Stimulated activated memory B cell treated with anti-CD40 and anti-IgM and Interleukin-4, amounts not matched to agents 10 μg/mL and 1 μg/mL and 100 μg/mL, for 72 hours (primary cell): ENCODE measurements around the gene LRRC61.
"Not testable (repeated sequence)": the region's sequence is repeated elsewhere in the genome, so short reads cannot be mapped to it uniquely, and the experiment has no call there.

Experiments used
- ATAC-seq: fragments of 150-1000 bp; cut with Tn5 transposase; 2 replicates; pipeline ENCODE4 v1.10.0; 2021
- H3K27ac Mint-ChIP-seq: one replicate; pipeline ENCODE4 v1.8.0; 2022; ENCODE audit warnings: mild to moderate bottlenecking, mixed read lengths
- H3K27me3 Mint-ChIP-seq: one replicate; pipeline ENCODE4 v1.8.0; 2022; ENCODE audit warnings: mixed read lengths
- H3K36me3 Mint-ChIP-seq: one replicate; pipeline ENCODE4 v1.8.0; 2022; ENCODE audit warnings: mixed read lengths
- H3K4me1 Mint-ChIP-seq: one replicate; pipeline ENCODE4 v1.8.0; 2022; ENCODE audit warnings: mixed read lengths
- H3K4me3 Mint-ChIP-seq: one replicate; pipeline ENCODE4 v1.8.0; 2022; ENCODE audit warnings: mild to moderate bottlenecking, moderate library complexity, mixed read lengths
- H3K9me3 Mint-ChIP-seq: one replicate; pipeline ENCODE4 v1.8.0; 2022; ENCODE audit warnings: mixed read lengths

The LRRC61 gene

DNA sequence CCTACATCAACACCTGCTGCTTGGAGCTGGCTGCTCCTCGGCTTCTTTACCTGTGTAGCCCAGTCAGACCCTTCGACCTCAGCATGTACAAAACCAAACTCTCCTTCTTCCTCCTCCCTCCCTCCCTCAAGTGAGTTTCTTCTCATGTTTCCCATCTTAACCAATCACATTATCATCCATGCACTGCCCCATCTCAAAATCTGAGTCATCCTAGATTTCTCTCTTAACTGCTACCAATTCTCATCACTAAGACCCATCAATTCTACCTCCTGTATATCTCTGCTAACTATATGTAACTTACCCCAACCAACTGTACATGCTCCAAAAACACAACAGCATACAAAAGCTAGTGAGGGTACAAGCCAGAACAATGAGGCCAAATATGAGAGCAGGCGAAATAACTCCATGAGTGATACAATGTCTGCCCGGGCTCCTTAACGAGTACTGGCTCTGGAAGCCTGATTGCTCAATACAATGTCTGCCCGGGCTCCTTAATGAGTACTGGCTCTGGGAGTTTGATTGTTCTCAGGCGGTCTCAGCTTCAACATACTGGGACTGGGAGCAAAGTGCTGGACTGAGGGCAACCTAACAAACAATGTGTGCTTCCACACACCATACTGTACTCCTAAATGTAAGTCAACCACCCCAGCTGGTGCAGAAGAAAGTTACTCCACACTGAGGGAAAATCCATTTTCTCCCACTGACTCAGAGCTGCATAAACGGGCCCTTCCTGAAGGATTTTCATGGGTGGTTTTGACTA lies 18.5 kb upstream of the LRRC61 start:
- ATAC-seq, H3K27ac Mint-ChIP-seq, H3K4me1 Mint-ChIP-seq, H3K4me3 Mint-ChIP-seq, H3K9me3 Mint-ChIP-seq, H3K27me3 Mint-ChIP-seq: not testable (repeated sequence)
- peaks cover 16% of the 10 kb centered on the region for H3K36me3 Mint-ChIP-seq

DNA sequence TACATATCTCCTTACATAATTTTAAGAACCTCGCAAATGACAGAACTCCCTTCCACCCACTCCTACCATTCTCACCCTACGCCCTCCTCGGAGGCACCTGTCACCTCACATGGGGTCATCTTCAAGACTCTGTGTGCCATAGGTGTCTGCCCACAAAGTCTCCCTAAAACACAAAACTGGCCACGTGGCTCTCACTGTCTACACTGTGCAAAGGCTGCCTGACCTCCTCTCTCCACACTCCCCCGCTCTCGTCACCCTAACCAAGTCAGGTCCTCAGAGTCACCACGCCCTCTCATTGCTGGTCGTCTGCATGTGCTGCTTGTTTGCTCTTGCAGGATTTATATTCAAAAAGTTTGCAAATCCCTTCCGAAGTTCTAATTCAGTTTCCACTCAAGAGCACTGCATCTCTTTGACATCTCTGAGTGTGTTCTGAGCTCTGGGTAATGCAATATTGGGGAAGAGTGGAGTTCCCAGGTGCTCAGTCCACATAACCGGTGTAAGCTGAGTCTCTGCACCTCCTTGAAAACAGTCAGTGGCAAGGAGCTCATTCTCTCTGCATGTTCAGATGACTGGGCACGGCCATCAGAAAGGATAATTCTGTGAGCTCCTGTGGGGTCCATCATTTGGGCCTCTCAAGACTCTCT lies 17.8 kb upstream of the LRRC61 start:
- H3K27ac Mint-ChIP-seq, H3K27me3 Mint-ChIP-seq, H3K4me3 Mint-ChIP-seq, H3K4me1 Mint-ChIP-seq, H3K9me3 Mint-ChIP-seq, ATAC-seq: not testable (repeated sequence)
- H3K36me3 Mint-ChIP-seq = peaks cover 16% of the 10 kb centered on the region

GRCh38 chr7:150305903-150306284 lies 17.3 kb upstream of the LRRC61 start:
- H3K36me3 Mint-ChIP-seq = peaks cover 16% of the 10 kb centered on the region
- not testable (repeated sequence) for H3K9me3 Mint-ChIP-seq, H3K27me3 Mint-ChIP-seq, ATAC-seq, H3K27ac Mint-ChIP-seq, H3K4me3 Mint-ChIP-seq, H3K4me1 Mint-ChIP-seq

- H3K9me3 Mint-ChIP-seq, ATAC-seq, H3K27ac Mint-ChIP-seq, H3K4me3 Mint-ChIP-seq, H3K27me3 Mint-ChIP-seq, H3K4me1 Mint-ChIP-seq: not testable (repeated sequence)
- H3K36me3 Mint-ChIP-seq = peaks cover 16% of the 10 kb centered on the region
These were observed 16.8 kb upstream of the LRRC61 start for GRCh38 chr7:150306377-150306776.

GRCh38 chr7:150307129-150307528 lies 16.0 kb upstream of the LRRC61 start:
- Mint-ChIP-seq H3K9me3 (peaks cover 3% of the 10 kb centered on the region), H3K27me3 (no peaks in the 10 kb centered on the region), H3K4me3 (no peak overlapping the region), H3K36me3 (peaks cover 16% of the 10 kb centered on the region), H3K27ac (no peak overlapping the region), H3K4me1 (no peaks in the 10 kb centered on the region)
- ATAC-seq = no peak

GRCh38 chr7:150307904-150308303 lies 15.3 kb upstream of the LRRC61 start:
- H3K4me1 Mint-ChIP-seq = no peaks in the 10 kb centered on the region
- H3K27me3 Mint-ChIP-seq = no peaks in the 10 kb centered on the region
- ATAC-seq = no peak
- H3K4me3 Mint-ChIP-seq = no peak overlapping the region
- no peak overlapping the region for H3K27ac Mint-ChIP-seq
- H3K9me3 Mint-ChIP-seq = peaks cover 3% of the 10 kb centered on the region
- peaks cover 16% of the 10 kb centered on the region for H3K36me3 Mint-ChIP-seq

- Mint-ChIP-seq H3K4me1 (no peaks in the 10 kb centered on the region), H3K9me3 (peaks cover 3% of the 10 kb centered on the region), H3K27ac (no peak overlapping the region), H3K4me3 (no peak overlapping the region), H3K36me3 (peaks cover 20% of the 10 kb centered on the region), H3K27me3 (no peaks in the 10 kb centered on the region)
- no peak for ATAC-seq
These were observed 14.6 kb upstream of the LRRC61 start for GRCh38 chr7:150308575-150308974.

DNA sequence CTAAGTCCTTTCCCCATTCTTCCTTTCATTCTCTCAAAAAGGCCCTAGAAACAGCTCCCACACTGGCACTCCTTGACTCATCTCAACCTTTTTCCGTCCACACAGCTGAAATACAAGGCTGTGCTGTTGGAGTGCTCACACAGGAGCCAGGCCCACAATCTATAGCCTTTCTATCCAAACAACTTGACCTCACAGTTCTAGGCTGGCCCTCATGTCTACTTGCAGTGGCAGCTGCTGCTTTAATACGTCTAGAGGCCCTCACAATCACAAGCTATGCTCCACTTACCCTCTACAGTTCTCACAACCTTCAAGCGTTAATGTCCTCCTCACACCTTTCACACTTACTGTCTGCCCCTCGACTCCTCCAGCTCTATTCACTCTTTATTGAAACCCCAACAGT lies 12.0 kb upstream of the LRRC61 start:
- H3K4me1 Mint-ChIP-seq = no peaks in the 10 kb centered on the region
- no peaks in the 10 kb centered on the region for H3K27me3 Mint-ChIP-seq
- H3K27ac Mint-ChIP-seq = no peak overlapping the region
- peaks cover 3% of the 10 kb centered on the region for H3K9me3 Mint-ChIP-seq
- no peak for ATAC-seq
- no peak overlapping the region for H3K4me3 Mint-ChIP-seq
- H3K36me3 Mint-ChIP-seq = peaks cover 27% of the 10 kb centered on the region

DNA sequence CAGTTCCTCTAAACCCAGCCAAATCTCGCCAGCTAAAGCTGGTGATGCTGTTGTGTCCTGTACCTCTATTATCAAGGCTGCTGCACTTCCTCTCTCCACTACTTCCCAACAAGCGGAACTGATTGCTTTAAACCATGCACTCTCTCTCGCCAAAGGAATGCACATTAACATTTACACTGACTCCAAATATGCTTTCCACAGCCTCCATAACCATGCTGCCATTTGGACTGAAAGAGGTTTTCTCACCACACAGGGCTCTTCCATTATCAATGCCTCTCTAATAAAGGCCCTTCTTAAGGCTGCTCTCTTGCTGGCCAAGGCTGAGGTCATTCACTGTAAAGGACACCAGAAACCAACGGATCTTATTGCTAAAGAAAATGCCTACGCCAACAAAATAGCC lies 11.4 kb upstream of the LRRC61 start:
- H3K36me3 Mint-ChIP-seq = peaks cover 27% of the 10 kb centered on the region
- H3K27me3 Mint-ChIP-seq = no peaks in the 10 kb centered on the region
- ATAC-seq = no peak
- H3K9me3 Mint-ChIP-seq = peaks cover 3% of the 10 kb centered on the region
- H3K27ac Mint-ChIP-seq = no peak overlapping the region
- H3K4me1 Mint-ChIP-seq = no peaks in the 10 kb centered on the region
- H3K4me3 Mint-ChIP-seq = no peak overlapping the region

- not testable (repeated sequence) for H3K9me3 Mint-ChIP-seq, H3K27me3 Mint-ChIP-seq, H3K4me1 Mint-ChIP-seq, ATAC-seq, H3K27ac Mint-ChIP-seq, H3K4me3 Mint-ChIP-seq
- H3K36me3 Mint-ChIP-seq = peaks cover 20% of the 10 kb centered on the region
These were observed 10.3 kb upstream of the LRRC61 start for GRCh38 chr7:150312649-150313366.

GRCh38 chr7:150313367-150313809 lies 9.8 kb upstream of the LRRC61 start:
- Mint-ChIP-seq H3K36me3 (peaks cover 15% of the 10 kb centered on the region), H3K27ac (no peak overlapping the region), H3K4me3 (no peak overlapping the region), H3K27me3 (no peaks in the 10 kb centered on the region), H3K9me3 (no peaks in the 10 kb centered on the region), H3K4me1 (no peaks in the 10 kb centered on the region)
- no peak for ATAC-seq

DNA sequence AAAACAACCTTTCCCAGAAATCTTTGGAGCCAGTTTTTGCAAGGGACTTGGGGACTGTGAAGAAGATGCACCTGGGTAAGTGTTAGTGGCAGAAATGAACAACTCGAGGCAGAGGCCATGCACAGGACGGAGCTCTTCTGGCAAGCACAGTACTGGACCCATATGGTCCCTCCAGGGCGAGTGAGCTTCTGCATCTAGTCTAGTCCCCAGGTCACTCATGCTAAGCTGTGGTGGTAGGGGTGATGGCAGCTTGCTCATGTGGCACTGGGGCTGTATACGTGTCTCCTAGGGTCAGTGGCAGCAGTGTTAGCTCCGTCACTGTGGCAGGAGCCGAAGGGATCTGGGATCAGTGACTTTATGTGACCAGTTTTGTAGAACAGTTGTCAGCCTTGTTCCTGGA lies 9.3 kb upstream of the LRRC61 start:
- Mint-ChIP-seq H3K4me3 (no peak overlapping the region), H3K27ac (no peak overlapping the region), H3K9me3 (no peaks in the 10 kb centered on the region), H3K4me1 (no peaks in the 10 kb centered on the region), H3K27me3 (no peaks in the 10 kb centered on the region), H3K36me3 (peaks cover 11% of the 10 kb centered on the region)
- no peak for ATAC-seq

GRCh38 chr7:150314639-150315239 lies 8.4 kb upstream of the LRRC61 start:
- Mint-ChIP-seq H3K4me1 (no peaks in the 10 kb centered on the region), H3K27me3 (no peaks in the 10 kb centered on the region), H3K36me3 (peaks cover 11% of the 10 kb centered on the region), H3K4me3 (no peak overlapping the region), H3K9me3 (no peaks in the 10 kb centered on the region), H3K27ac (no peak overlapping the region)
- no peak for ATAC-seq

GRCh38 chr7:150316987-150317386 lies 6.2 kb upstream of the LRRC61 start:
- not testable (repeated sequence) for ATAC-seq

GRCh38 chr7:150317748-150318444 lies 5.3 kb upstream of the LRRC61 start:
- H3K4me3 Mint-ChIP-seq = no peak overlapping the region
- no peak for ATAC-seq
- H3K9me3 Mint-ChIP-seq = no peaks in the 10 kb centered on the region
- H3K4me1 Mint-ChIP-seq = peaks cover 23% of the 10 kb centered on the region
- no peak overlapping the region for H3K27ac Mint-ChIP-seq
- peaks cover 11% of the 10 kb centered on the region for H3K36me3 Mint-ChIP-seq
- H3K27me3 Mint-ChIP-seq = no peaks in the 10 kb centered on the region

More at GRCh38 chr7:150316987-150317386, 6.2 kb upstream of the LRRC61 start:
- not testable (repeated sequence) for H3K9me3 Mint-ChIP-seq, H3K27me3 Mint-ChIP-seq, H3K27ac Mint-ChIP-seq, H3K4me3 Mint-ChIP-seq
- H3K4me1 Mint-ChIP-seq = peaks cover 14% of the 10 kb centered on the region
- H3K36me3 Mint-ChIP-seq = peaks cover 11% of the 10 kb centered on the region
